Activated CD4-positive, alpha-beta T cell treated with anti-CD3 and anti-CD28 coated beads, Interleukin-2, amount 10 ng/mL, durations not matched to agents 7 days and 5 days (primary cell): ENCODE measurements around the gene MYO1E. TPM values are rescaled to one million over a fixed set of nuclear protein-coding genes. Genes with fewer than 3 reads are reported as not detected.
A peak's percentile ranks its signal among the peaks of the same experiment; 100 is the strongest.
"Not testable (repeated sequence)": the region's sequence is repeated elsewhere in the genome, so short reads cannot be mapped to it uniquely, and the experiment has no call there.

Experiments used
- CTCF ChIA-PET: fragments of 350-600 bp; sonication (Branson Sonifier 250); formaldehyde crosslinking; loops from one replicate; lab custom pipeline; 2021; ENCODE audit warnings: antibody characterized with exemption; lab: Charles Lee
- POLR2A ChIA-PET: fragments of 350-600 bp; sonication (Branson Sonifier 250); formaldehyde crosslinking; loops from one replicate; lab custom pipeline; 2021; ENCODE audit warnings: antibody characterized with exemption; lab: Charles Lee
- DNase-seq: peaks from one replicate; pipeline ENCODE4 v3.0.0-alpha.2; 2020
- H3K27ac Mint-ChIP-seq: one replicate; pipeline ENCODE4 v1.8.0; 2021; ENCODE audit warnings: mild to moderate bottlenecking, moderate library complexity, mixed read lengths
- H3K27me3 Mint-ChIP-seq: one replicate; pipeline ENCODE4 v1.8.0; 2021; ENCODE audit warnings: mixed read lengths
- H3K36me3 Mint-ChIP-seq: one replicate; pipeline ENCODE4 v1.8.0; 2021; ENCODE audit warnings: low read depth, mixed read lengths
- H3K4me1 Mint-ChIP-seq: one replicate; pipeline ENCODE4 v1.8.0; 2021; ENCODE audit warnings: mixed read lengths
- H3K4me3 Mint-ChIP-seq: one replicate; pipeline ENCODE4 v1.8.0; 2021; ENCODE audit warnings: mild to moderate bottlenecking, moderate library complexity, mixed read lengths
- H3K9me3 Mint-ChIP-seq: one replicate; pipeline ENCODE4 v1.8.0; 2021; ENCODE audit warnings: mixed read lengths
- total RNA-seq, 2 experiments: library from RNA; stranded (reverse); gene quantifications; one replicate each; pipeline ENCODE4 v1.2.3, GENCODE V29; 2021

MYO1E gene
- total RNA-seq, 2 experiments from 2014 or later: 12.9 to 14.0 TPM

DNA sequence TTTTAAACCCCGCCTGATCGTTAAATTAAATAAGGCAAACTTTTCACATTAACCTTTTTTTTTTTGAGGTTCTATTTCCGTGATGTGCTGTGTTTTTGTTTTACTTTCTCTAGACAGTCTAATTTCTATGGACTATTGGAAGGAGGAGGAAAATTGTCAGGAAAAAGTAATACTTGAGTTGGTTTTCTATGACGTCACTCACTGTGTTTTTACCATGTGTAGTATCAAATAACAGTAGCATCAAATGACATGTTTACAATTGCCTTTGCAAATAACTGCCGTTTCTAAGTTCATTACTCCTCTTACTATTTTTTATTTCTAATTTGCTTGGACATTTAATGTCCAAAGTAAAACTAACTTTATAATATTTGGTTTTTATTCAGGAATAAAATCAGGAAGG is 32.3 kb downstream of the MYO1E start:
- H3K27me3 Mint-ChIP-seq: peaks cover 37% of the 10 kb centered on the region
- ChIA-PET POLR2A (no interaction called here), CTCF (no interaction called here)
- peaks cover 1% of the 10 kb centered on the region for H3K36me3 Mint-ChIP-seq
- no peak for DNase-seq
- H3K4me1 Mint-ChIP-seq: no peaks in the 10 kb centered on the region
- H3K27ac Mint-ChIP-seq: no peak overlapping the region
- H3K9me3 Mint-ChIP-seq: peaks cover 3% of the 10 kb centered on the region
- no peak overlapping the region for H3K4me3 Mint-ChIP-seq

DNA sequence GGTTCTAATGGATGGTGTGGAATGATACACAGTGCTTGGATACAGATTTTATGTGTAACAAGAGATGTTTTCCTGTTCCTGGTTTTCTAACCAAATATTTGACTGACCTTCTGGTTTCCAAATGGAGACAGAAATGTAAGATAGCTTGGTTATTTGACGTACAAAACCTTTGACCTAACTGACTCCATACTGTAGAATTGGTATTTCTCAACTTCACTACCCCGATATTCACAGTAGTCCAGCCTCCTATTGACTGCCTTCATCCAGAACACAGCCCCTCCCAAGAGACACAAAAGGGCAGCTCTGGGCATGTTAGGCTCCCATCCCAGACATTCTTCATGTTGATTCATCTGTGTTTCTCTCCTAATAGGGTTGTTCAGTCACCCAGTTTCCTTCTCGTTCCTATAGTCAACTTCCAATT is 33.4 kb downstream of the MYO1E start:
- no peak for DNase-seq
- peaks cover 34% of the 10 kb centered on the region for H3K27me3 Mint-ChIP-seq
- POLR2A ChIA-PET: no interaction called here
- CTCF ChIA-PET: interaction anchor here (0.6 kb wide), 1 partner anchor 394 kb away, joined by 3 read pairs; no protein-coding TSS in a partner anchor
- H3K27ac Mint-ChIP-seq: no peak overlapping the region
- no peaks in the 10 kb centered on the region for H3K4me1 Mint-ChIP-seq
- H3K4me3 Mint-ChIP-seq: no peak overlapping the region
- peaks cover 3% of the 10 kb centered on the region for H3K9me3 Mint-ChIP-seq
- H3K36me3 Mint-ChIP-seq: peaks cover 1% of the 10 kb centered on the region

DNA sequence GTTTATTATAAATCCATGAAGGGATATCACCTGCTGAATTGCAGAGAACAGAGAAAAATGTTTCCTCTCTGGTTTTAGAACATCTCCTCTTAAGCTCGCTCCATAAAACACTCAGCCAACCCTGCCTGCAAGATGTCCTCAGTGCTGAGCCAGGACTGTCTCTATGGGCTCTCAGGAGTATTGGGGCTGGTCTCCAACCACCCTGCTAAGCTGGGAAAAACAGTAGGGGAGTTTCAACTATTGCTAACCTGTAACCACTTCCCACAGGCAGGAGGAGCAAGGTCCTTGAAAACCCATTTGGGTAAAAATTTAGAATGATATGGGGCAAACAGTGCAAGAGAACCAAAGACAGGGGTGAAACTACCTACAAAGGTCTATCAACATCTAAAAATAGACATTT is 34.3 kb downstream of the MYO1E start:
- H3K9me3 Mint-ChIP-seq: peaks cover 3% of the 10 kb centered on the region
- POLR2A ChIA-PET: no interaction called here
- H3K36me3 Mint-ChIP-seq: peaks cover 1% of the 10 kb centered on the region
- H3K27me3 Mint-ChIP-seq: peaks cover 32% of the 10 kb centered on the region
- CTCF ChIA-PET: interaction anchor here (0.6 kb wide), 2 partner anchors 100 to 891 kb away, joined by 3 to 9 read pairs; no protein-coding TSS in a partner anchor
- no peaks in the 10 kb centered on the region for H3K4me1 Mint-ChIP-seq
- no peak for DNase-seq
- no peak overlapping the region for H3K4me3 Mint-ChIP-seq
- no peak overlapping the region for H3K27ac Mint-ChIP-seq

DNA sequence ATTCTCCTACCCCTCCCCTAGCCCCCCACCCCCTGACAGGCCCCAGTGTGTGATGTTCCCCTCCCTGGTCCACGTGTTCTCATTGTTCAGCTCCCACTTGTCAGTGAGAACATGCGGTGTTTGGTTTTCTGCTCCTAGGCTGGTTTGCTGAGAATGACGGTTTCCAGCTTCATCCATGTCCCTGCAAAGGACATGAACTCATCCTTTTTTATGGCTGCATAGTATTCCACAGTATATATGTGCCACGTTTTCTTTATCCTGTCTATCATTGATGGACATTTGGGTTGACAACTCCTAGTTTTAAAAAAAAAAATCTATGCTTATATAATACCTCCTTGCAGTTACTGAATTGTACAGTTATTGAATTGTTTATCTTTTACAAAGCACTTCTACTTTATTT is 35.9 kb downstream of the MYO1E start:
- H3K4me3 Mint-ChIP-seq, POLR2A ChIA-PET, H3K9me3 Mint-ChIP-seq, DNase-seq, H3K27ac Mint-ChIP-seq, H3K36me3 Mint-ChIP-seq, H3K4me1 Mint-ChIP-seq: not testable (repeated sequence)
- peaks cover 24% of the 10 kb centered on the region for H3K27me3 Mint-ChIP-seq
- CTCF ChIA-PET: interaction anchor here (0.8 to 1.1 kb wide), 2 partner anchors 9 to 26 kb away, joined by 4 to 5 read pairs; no protein-coding TSS in a partner anchor

DNA sequence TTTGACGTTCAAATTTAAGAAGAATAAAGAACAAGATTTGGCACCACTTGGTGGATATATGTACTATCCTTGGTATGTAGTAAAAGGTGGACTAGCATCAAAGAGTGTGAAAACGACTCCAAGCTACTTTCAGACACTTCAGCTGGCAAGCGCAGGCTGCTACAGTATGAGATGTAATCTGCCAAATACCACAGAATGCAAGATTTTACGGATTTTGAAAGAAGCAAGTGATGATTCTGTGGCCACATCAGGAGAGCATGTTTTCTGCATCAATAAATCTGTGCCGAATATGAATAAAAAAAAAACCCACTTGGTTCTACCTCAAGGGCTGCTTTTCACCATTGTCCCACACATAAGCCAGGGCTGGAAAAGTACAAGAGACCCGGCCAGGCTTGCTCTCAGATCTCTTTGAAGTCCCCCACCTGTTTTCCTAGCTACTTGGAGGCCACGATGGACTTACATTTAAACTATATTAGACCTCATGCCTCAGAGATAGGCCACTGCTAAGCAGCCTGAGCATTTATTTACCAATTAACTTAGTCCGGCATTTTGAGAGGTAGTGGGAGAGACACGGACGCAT is 37.4 kb downstream of the MYO1E start:
- H3K4me1 Mint-ChIP-seq: no peaks in the 10 kb centered on the region
- no peak for DNase-seq
- no peak overlapping the region for H3K27ac Mint-ChIP-seq
- peaks cover 29% of the 10 kb centered on the region for H3K27me3 Mint-ChIP-seq
- H3K4me3 Mint-ChIP-seq: no peak overlapping the region
- ChIA-PET POLR2A (no interaction called here), CTCF (interaction anchor here (0.7 to 1.1 kb wide), 3 partner anchors 20 to 244 kb away, joined by 4 to 5 read pairs (median 5); no protein-coding TSS in a partner anchor)
- H3K9me3 Mint-ChIP-seq: no peaks in the 10 kb centered on the region
- H3K36me3 Mint-ChIP-seq: no peaks in the 10 kb centered on the region

DNA sequence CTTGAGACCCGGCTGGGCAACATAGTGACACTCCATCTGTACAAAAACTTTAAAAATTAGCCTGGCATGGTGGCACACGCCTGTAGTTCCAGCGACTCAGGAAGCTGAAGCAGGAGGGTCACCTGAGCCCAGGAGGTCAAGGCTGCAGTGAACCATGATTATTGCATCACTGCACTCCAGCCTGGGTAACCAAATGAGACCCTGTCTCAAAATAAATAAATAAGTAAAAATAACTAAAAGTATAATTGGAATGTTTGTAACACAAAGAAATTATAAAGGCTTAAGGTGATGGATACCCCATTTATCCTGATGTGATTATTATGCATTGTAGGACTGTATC is 38.6 kb downstream of the MYO1E start:
- peaks cover 28% of the 10 kb centered on the region for H3K27me3 Mint-ChIP-seq
- no peaks in the 10 kb centered on the region for H3K9me3 Mint-ChIP-seq
- no peak for DNase-seq
- H3K4me1 Mint-ChIP-seq: no peaks in the 10 kb centered on the region
- no peaks in the 10 kb centered on the region for H3K36me3 Mint-ChIP-seq
- POLR2A ChIA-PET: no interaction called here
- no peak overlapping the region for H3K27ac Mint-ChIP-seq
- CTCF ChIA-PET: no interaction called here
- H3K4me3 Mint-ChIP-seq: no peak overlapping the region

DNA sequence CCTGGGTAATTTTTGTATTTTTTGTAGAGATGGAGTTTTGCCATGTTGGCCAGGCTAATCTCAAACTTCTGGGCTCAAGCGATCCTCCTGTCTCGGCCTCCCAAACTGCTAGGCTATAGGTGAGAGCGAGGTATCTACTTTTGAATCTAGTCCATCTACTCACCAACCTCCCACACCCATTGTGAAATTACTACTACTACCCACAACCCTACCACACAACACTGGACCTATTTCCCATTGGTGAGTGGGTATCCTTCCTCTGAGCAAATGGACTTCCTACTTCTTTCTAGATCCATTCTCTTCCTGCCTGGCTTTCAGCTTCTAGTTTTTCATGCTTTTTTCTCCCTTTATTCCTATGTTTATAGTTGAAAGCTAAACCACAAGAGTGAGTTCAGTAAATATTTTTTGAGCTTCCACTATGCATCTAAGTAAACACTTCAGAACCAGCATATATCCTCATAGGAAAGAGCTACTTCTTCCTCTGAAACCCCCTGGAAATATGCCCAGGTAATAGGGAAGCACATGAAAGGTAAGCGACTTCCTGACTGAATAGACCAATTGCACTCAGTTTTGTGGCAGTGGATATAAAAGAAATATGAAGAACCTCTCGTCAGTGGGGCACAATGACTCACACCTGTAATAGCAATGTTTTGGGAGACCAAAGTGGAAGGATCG is 39.1 kb downstream of the MYO1E start:
- Mint-ChIP-seq H3K9me3 (no peaks in the 10 kb centered on the region), H3K27me3 (peaks cover 28% of the 10 kb centered on the region), H3K27ac (no peak overlapping the region), H3K4me3 (no peak overlapping the region), H3K4me1 (no peaks in the 10 kb centered on the region), H3K36me3 (no peaks in the 10 kb centered on the region)
- POLR2A ChIA-PET: no interaction called here
- CTCF ChIA-PET: no interaction called here
- DNase-seq: no peak

DNA sequence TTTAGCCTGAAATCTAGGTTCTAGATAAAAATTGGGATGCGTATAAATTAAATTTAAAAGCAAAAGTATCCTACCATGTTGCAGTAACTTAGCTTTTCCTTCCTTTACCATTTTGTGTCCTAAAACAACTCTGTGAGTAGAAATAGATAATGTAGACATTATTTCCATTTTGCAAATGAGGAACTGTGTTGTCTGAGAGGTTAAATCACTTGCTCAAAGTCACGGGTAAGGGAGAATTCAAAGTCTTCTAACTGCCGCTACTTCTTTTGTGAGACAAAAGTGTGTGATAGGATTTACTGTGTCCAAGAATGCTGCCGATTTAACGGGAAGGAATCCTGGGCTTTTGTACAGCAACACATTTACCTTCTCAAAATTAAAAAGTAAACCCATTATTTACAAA is 40.7 kb downstream of the MYO1E start:
- no peaks in the 10 kb centered on the region for H3K9me3 Mint-ChIP-seq
- POLR2A ChIA-PET: no interaction called here
- no peak overlapping the region for H3K27ac Mint-ChIP-seq
- CTCF ChIA-PET: no interaction called here
- H3K27me3 Mint-ChIP-seq: peaks cover 26% of the 10 kb centered on the region
- no peak for DNase-seq
- no peaks in the 10 kb centered on the region for H3K36me3 Mint-ChIP-seq
- no peak overlapping the region for H3K4me3 Mint-ChIP-seq
- H3K4me1 Mint-ChIP-seq: peaks cover 6% of the 10 kb centered on the region

DNA sequence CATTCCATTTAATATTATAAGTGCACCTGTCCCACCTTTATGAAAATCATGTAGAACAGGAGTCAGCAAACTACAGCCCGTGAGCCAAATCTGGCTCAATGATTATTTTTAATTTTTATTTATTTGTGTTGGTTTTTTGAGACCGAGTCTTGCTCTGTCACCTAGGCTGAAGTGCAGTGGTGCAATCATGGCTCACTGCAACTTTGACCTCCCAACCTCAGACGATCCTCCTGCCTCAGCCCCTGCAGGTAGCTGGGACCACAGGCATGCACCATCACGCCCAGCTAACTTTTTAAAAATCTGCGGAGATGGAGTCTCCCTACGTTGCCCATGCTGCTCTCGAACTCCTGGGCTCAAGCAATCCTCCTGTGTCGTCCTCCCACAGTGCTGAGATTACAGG is 42.0 kb downstream of the MYO1E start:
- H3K27ac Mint-ChIP-seq: no peak overlapping the region
- DNase-seq: no peak
- H3K9me3 Mint-ChIP-seq: no peaks in the 10 kb centered on the region
- H3K27me3 Mint-ChIP-seq: peaks cover 29% of the 10 kb centered on the region
- peaks cover 6% of the 10 kb centered on the region for H3K4me1 Mint-ChIP-seq
- H3K4me3 Mint-ChIP-seq: no peak overlapping the region
- ChIA-PET POLR2A (no interaction called here), CTCF (interaction anchor here (1.3 kb wide), 1 partner anchor 10 kb away, joined by 3 read pairs; no protein-coding TSS in a partner anchor)
- H3K36me3 Mint-ChIP-seq: no peaks in the 10 kb centered on the region

DNA sequence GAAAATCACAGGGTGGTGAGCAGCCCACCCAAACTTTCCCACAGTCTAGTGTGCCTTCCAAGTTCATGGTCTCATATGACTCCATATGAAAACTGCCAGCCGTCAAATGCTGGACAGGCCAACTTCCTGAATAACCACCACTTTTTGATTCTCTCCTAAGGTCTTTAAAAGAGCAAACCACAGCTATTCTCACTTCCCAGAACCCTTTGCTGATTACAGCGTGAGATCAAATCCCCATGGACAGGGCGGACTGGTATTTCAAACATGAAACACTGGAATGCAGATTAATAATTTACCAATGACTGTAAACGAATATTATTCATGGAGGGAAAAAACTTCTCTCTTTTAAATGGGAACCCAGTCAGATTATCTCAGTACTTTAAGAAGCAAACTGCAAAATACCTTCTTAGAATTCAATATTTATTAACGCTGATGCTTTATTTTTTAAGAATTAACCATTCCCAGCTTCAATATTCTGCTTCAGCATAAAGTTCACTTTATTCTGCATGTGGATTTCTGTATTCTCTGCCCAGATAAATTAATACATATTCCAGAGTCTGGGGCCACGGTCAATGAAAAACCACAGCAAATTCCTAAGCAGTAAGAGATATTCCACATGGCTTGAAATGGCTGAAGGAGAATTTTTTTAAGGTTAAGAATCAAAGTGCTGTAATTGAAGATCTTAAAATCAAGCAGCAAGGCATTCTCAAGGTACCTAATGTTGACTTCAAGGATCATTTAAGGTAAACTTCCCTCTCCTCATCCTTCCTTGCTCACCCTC is 42.9 kb downstream of the MYO1E start:
- H3K9me3 Mint-ChIP-seq: no peaks in the 10 kb centered on the region
- peaks cover 6% of the 10 kb centered on the region for H3K4me1 Mint-ChIP-seq
- H3K4me3 Mint-ChIP-seq: no peak overlapping the region
- ChIA-PET POLR2A (no interaction called here), CTCF (interaction anchor here (1.3 kb wide), 1 partner anchor 11 kb away, joined by 3 read pairs; no protein-coding TSS in a partner anchor)
- DNase-seq: no peak
- H3K27me3 Mint-ChIP-seq: peaks cover 29% of the 10 kb centered on the region
- H3K36me3 Mint-ChIP-seq: no peaks in the 10 kb centered on the region
- H3K27ac Mint-ChIP-seq: no peak overlapping the region

DNA sequence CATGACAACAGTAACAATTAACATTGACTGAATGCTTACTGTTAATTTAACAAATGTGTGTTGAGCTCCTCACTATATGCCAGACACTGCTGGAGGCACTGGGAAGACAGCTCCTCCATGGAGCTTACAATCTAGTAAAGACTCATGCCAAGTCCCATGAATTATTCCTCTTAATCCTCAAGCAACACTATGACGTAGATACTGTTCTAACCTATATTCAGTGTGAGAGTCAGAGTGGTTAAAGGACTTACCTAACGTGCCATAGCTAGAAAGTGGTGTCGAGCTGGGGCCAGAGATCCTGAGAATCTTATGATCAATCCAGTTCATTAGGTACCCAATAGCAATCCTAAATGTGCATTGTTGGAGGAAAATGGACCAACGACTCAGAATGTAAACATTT is 43.6 kb downstream of the MYO1E start:
- H3K27me3 Mint-ChIP-seq: peaks cover 29% of the 10 kb centered on the region
- no peaks in the 10 kb centered on the region for H3K36me3 Mint-ChIP-seq
- H3K4me1 Mint-ChIP-seq: peaks cover 6% of the 10 kb centered on the region
- no peak for DNase-seq
- ChIA-PET POLR2A (no interaction called here), CTCF (interaction anchor here (0.6 to 0.9 kb wide), 2 partner anchors 81 to 390 kb away, joined by 5 read pairs; no protein-coding TSS in a partner anchor)
- no peaks in the 10 kb centered on the region for H3K9me3 Mint-ChIP-seq
- H3K4me3 Mint-ChIP-seq: no peak overlapping the region
- no peak overlapping the region for H3K27ac Mint-ChIP-seq

DNA sequence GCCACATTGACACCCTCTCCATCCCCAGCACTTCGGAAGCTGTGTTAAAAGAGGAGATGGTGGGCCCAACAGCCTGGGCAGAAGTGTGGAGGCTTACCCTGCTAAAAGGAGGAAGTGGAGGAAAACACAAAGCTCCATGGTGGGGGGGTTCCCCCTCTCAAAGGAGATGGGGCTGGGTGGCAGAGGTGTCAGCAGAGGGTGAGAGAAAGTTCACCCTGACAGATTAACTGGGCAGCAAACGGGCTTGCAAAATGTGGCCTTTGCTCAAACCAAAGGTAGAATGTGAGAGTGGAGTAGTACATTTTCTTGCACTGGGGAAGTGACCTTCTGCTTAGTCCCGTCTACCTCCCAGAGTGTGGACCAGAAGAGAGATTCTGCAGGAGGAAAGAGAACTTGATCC is 44.7 kb downstream of the MYO1E start:
- H3K36me3 Mint-ChIP-seq: no peaks in the 10 kb centered on the region
- ChIA-PET POLR2A (no interaction called here), CTCF (interaction anchor here (0.9 kb wide), 1 partner anchor 80 kb away, joined by 5 read pairs; no protein-coding TSS in a partner anchor)
- H3K4me3 Mint-ChIP-seq: no peak overlapping the region
- H3K4me1 Mint-ChIP-seq: peaks cover 6% of the 10 kb centered on the region
- H3K27me3 Mint-ChIP-seq: peaks cover 23% of the 10 kb centered on the region
- DNase-seq: no peak
- no peaks in the 10 kb centered on the region for H3K9me3 Mint-ChIP-seq
- peak overlapping the region; percentile 17 for H3K27ac Mint-ChIP-seq

DNA sequence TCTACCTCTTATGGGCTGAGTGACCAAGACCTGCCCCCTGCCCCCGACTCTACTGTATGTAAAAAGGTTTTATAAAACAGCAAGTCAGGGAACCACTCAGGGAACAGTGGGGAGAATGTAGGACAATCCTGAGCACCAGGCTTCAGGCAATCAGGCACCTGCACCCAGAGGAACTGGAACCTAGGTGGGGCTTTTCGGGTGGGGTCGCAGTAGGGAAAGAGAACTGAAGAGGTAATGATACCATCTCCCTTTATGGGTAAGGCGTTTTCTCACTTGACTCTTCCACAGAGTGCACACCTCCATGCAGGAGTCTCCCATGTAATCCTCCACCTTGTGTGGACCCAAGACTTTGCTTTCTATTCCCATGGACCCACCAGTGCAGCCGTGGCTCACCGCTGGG is 45.8 kb downstream of the MYO1E start:
- Mint-ChIP-seq H3K4me3 (no peak overlapping the region), H3K4me1 (peaks cover 12% of the 10 kb centered on the region), H3K27me3 (peaks cover 18% of the 10 kb centered on the region), H3K9me3 (no peaks in the 10 kb centered on the region), H3K27ac (no peak overlapping the region), H3K36me3 (no peaks in the 10 kb centered on the region)
- CTCF ChIA-PET: interaction anchor here (1.6 kb wide), 1 partner anchor 10 kb away, joined by 4 read pairs; no protein-coding TSS in a partner anchor
- POLR2A ChIA-PET: no interaction called here
- no peak for DNase-seq
